Central memory CD8-positive, alpha-beta T cell (primary cell): ENCODE measurements around the gene ORAI2.
"Not testable (repeated sequence)": the region's sequence is repeated elsewhere in the genome, so short reads cannot be mapped to it uniquely, and the experiment has no call there.

Experiments used
- ATAC-seq: fragments of 150-1000 bp; cut with Tn5 transposase; replicated peaks from 2 replicates; pipeline ENCODE4 v1.10.0; 2022; ENCODE audit warnings: mild to moderate bottlenecking, moderate FRiP score, moderate number of reproducible peaks; ENCODE audit not compliant: poor library complexity, severe bottlenecking; ENCODE audit errors: extremely low read depth
- DNase-seq, 2 donors: peaks; one replicate each; pipeline ENCODE4 v3.0.0; 2021; ENCODE audit warnings: low spot score in 2 of 2
- H3K27ac Mint-ChIP-seq: one replicate; pipeline ENCODE4 v1.8.0; 2022; ENCODE audit warnings: low read depth, mild to moderate bottlenecking, moderate library complexity, mixed read lengths
- H3K27me3 Mint-ChIP-seq: one replicate; pipeline ENCODE4 v1.8.0; 2022; ENCODE audit warnings: mixed read lengths
- H3K36me3 Mint-ChIP-seq: one replicate; pipeline ENCODE4 v1.8.0; 2022; ENCODE audit warnings: mild to moderate bottlenecking, moderate library complexity, mixed read lengths; ENCODE audit not compliant: insufficient read depth
- H3K4me1 Mint-ChIP-seq: one replicate; pipeline ENCODE4 v1.8.0; 2022; ENCODE audit warnings: mixed read lengths
- H3K4me3 Mint-ChIP-seq: one replicate; pipeline ENCODE4 v1.8.0; 2022; ENCODE audit warnings: mild to moderate bottlenecking, moderate library complexity, mixed read lengths
- H3K9me3 Mint-ChIP-seq: one replicate; pipeline ENCODE4 v1.8.0; 2022; ENCODE audit warnings: mixed read lengths

Gene ORAI2

DNA sequence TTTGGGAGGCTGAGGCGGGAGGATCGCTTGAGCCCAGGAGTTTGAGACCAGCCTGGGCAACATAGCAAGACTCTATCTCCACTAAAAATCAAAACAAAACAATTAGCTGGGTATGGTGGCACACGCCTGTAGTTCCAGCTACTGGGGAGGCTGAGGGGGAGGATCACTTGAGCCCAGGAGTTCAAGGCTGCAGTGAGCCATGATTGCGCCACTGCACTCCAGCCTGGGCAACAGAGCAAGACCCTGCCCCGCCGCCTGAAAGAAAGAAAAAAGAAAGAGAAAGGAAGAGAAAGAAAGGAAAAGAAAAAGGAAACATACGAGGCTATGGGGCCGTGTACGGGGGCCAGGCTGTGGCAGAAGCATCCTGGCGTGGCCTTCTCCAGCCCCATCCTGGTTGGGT is 21.6 kb downstream of the ORAI2 start:
- H3K9me3 Mint-ChIP-seq, H3K4me3 Mint-ChIP-seq, DNase-seq, ATAC-seq, H3K27me3 Mint-ChIP-seq, H3K4me1 Mint-ChIP-seq: not testable (repeated sequence)
- peak overlapping the region; percentile 59 for H3K27ac Mint-ChIP-seq
- H3K36me3 Mint-ChIP-seq, result peaks cover 12% of the 10 kb centered on the region

DNA sequence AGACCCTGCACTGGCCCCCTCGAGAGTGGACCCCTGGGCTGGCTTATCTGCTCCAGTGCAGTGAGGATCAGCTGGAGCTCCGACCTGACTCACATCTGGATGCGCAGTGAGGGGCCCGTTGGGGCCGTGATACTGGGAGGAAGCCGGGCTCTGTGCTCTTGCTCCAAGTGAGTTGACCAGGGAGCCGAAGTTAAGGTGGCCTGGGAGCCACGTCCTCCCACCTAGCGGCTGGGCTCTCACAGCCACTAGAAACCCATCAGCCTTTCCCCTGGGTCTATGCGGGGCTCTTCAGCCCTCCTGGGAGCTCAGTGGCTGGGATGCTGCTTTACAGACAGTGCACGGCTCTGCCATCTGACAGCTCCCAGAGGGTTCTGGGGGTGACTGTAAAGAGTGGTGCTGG is 22.2 kb downstream of the ORAI2 start:
- Mint-ChIP-seq H3K27ac (no peak overlapping the region), H3K4me1 (peaks cover 2% of the 10 kb centered on the region), H3K27me3 (no peaks in the 10 kb centered on the region), H3K36me3 (peaks cover 14% of the 10 kb centered on the region), H3K4me3 (no peak overlapping the region), H3K9me3 (no peaks in the 10 kb centered on the region)
- ATAC-seq, result no peak
- DNase-seq, result no peak

DNA sequence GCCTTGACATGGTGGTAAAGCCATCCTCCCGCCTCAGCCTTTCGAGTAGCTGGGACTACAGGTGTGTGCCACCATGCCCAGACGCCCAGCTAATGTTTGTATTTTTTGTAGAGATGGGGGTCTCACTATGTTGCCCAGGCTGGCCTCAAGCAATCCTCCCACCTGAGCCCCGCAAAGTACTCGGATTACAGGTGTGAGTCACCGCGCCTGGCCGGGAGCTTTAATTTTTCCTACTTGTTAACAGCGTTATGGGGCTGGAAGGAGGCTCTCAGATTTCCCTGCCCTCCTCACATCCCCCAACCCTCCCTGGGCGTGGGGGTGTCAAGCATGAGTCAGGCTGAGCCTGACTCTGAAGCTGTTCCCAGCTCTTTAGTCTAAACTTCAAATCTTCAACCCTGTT is 23.0 kb downstream of the ORAI2 start:
- ATAC-seq (no peak), DNase-seq (no peak)
- Mint-ChIP-seq H3K36me3 (peaks cover 15% of the 10 kb centered on the region), H3K4me1 (peaks cover 6% of the 10 kb centered on the region), H3K4me3 (no peak overlapping the region), H3K27me3 (no peaks in the 10 kb centered on the region), H3K9me3 (no peaks in the 10 kb centered on the region), H3K27ac (no peak overlapping the region)

DNA sequence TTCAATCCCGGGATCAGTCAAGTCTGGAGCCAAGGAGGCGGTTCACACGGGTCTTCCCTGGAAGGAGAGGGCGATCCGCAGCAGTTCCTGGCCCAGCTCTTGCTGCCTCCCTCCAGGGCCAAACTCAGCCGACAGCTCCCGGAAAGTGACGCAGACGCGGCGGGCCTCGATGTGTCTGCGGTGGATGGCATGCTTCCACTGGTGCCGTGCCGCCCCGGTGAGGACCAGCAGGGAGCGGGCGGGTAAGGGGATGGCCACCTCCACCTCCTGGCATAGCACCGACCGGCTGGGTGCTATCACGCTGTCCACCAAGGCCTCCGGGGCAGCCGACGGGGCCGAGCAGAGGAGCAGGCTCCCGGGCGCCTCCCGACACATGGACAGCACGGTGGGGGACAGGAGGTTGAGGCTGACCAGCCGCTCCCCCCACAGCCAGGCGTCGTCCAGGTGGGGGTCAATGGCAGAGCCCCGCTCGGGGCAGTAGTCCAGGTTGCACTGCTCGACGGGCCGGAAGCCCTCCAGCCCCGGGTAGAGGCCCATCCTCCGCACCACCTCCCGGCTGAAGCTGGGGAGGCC is 24.1 kb downstream of the ORAI2 start:
- Mint-ChIP-seq H3K27ac (no peak overlapping the region), H3K4me1 (peaks cover 14% of the 10 kb centered on the region), H3K27me3 (no peaks in the 10 kb centered on the region), H3K36me3 (peaks cover 17% of the 10 kb centered on the region), H3K9me3 (no peaks in the 10 kb centered on the region), H3K4me3 (no peak overlapping the region)
- DNase-seq, result no peak
- ATAC-seq, result no peak

DNA sequence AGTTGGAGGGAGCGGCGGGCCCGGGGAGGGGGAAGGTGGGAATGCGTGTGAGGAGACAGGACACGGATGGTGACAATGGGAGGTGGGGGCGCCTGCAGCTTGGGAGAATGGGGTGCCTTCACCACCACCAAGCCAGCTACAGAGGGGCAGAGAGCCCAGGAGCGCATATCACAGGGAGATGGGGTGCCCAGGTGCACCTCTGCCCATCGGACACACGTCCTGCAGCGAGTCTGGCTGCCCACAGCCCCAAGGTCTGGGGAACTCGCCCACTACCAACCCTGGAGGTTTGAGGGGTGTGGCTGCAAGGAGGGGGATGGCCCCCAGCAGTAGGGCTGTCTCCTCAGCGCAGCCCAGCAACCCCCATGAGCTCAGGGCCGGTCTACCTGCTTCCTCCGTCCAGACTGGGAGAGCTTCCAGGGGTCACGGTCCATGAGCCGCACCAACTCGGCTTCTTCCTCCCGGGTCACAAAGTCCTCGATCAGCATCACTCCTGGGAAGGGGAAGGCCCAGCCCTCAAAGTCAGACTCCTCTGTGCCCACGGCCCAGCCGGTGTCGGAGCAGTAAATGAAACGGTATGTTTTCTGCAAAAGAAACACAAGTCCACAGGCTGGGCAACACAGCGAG is 26.0 kb downstream of the ORAI2 start:
- Mint-ChIP-seq H3K27me3 (no peaks in the 10 kb centered on the region), H3K4me3 (no peak overlapping the region), H3K36me3 (peaks cover 23% of the 10 kb centered on the region), H3K27ac (no peak overlapping the region), H3K9me3 (no peaks in the 10 kb centered on the region), H3K4me1 (peaks cover 25% of the 10 kb centered on the region)
- no peak for ATAC-seq
- DNase-seq, result no peak

DNA sequence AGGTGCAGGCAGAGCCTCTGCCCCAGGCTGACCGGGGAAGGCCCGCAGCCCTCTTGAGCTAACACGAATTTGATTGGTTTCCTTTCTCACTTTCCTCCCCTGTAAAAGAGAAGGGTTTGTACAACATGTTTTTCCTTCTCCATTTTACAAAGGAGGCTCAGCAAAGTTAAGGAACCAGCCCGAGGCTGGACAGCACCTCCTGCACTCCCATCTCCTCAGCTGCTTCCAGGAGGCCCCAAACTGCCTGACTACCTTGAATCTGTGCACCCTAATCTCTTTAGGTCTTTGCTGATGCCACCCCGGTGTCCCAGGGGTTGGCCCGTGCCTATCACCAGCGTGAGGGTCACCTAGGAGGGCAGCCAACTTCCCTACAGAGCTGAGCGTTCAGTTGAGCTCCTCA is 27.1 kb downstream of the ORAI2 start:
- Mint-ChIP-seq H3K27me3 (no peaks in the 10 kb centered on the region), H3K4me1 (peaks cover 30% of the 10 kb centered on the region), H3K4me3 (no peak overlapping the region), H3K36me3 (peaks cover 27% of the 10 kb centered on the region), H3K9me3 (no peaks in the 10 kb centered on the region), H3K27ac (no peak overlapping the region)
- ATAC-seq (no peak), DNase-seq (no peak)

DNA sequence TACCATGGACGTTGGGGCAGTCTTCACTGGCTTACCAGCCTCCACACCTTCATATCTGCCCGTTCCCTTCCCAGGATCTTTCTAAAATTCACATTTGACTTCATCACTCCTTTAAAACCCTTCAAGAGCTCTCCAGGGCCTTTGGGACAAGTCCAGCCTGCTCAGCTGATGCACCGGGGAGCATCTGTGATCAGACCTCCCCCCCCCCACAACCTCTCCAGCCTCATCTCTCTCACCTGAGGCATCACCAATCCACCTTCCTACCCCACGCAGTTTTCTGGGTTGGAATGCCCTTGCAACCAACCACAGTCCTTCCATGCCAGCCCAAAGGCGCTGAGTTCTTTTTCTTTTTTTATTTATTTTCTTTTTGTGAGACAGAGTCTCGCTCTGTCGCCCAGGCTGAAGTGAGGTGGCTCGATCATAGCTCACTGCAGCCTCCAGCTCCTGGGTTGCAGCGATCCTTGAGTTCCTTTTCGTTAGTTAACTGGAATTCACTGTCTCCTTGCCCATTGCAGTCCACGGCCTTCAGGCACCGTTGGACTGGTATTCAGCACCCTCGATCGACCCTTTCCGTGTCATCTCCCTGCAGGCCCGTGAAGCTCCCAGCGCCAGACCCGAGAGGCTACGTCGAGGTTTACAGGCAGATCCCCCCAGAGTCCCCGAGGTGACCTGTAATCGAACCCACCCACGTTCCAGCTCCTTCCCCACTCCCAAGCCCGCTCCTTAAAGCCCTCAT is 30.6 kb downstream of the ORAI2 start:
- no peak for ATAC-seq
- DNase-seq, result no peak
- H3K4me1 Mint-ChIP-seq, result peaks cover 37% of the 10 kb centered on the region
- H3K36me3 Mint-ChIP-seq, result peaks cover 30% of the 10 kb centered on the region
- no peaks in the 10 kb centered on the region for H3K9me3 Mint-ChIP-seq
- H3K27ac Mint-ChIP-seq, result peak overlapping the region; percentile 85
- H3K27me3 Mint-ChIP-seq, result no peaks in the 10 kb centered on the region
- peak overlapping the region; percentile 85 for H3K4me3 Mint-ChIP-seq

DNA sequence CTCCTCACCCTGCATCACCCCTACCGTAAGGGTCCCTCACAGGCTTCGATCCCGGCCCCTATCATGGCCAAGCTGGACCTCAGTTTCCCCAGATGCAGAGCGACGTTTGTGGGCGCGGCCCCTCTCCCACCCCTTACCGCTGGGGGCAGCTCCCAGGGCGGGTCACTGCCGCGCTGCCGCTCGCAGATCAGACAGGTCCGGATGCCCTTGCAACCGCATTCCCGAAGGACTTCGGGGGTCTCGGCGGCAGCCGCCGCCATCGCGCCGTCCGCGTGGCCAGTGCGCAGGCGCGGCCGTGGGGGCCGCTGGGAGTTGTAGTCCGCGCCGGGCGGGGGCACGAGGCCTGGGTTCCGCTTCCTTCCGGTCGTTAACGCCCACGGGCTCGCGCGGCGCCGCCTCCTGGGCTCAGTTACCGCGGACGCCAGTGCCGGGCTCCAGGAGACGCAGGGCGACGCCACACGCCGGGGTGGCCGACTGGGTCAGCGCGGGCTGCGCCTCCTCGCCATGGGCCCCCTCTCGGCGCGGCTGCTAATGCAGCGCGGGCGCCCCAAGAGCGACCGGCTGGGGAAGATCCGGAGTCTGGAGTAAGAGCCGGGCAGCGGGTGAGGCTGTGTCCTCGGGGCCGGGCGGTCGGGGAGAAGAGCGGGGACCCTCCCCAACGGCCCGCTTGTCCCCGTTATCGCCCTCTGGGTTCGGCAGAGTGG is 31.4 kb downstream of the ORAI2 start, which contains the start of the genes ALKBH4 and LRWD1:
TSS of gene ALKBH4 (minus strand) at position 287 of the 704 bp plus-strand sequence. CDS start at position 260, 27 bp downstream.
TSS of gene LRWD1 (plus strand) at position 408 of the 704 bp plus-strand sequence. CDS start at position 505, 97 bp downstream.
- no peaks in the 10 kb centered on the region for H3K9me3 Mint-ChIP-seq
- ATAC-seq, result peak; percentile 96
- H3K27ac Mint-ChIP-seq, result peak within 1 kb of the TSS; percentile 85
- DNase-seq, result peak; percentile 87
- H3K4me3 Mint-ChIP-seq, result peak within 1 kb of the TSS; percentile 85
- H3K36me3 Mint-ChIP-seq, result peaks cover 27% of the 10 kb centered on the region
- no peaks in the 10 kb centered on the region for H3K27me3 Mint-ChIP-seq
- H3K4me1 Mint-ChIP-seq, result peaks cover 37% of the 10 kb centered on the region

DNA sequence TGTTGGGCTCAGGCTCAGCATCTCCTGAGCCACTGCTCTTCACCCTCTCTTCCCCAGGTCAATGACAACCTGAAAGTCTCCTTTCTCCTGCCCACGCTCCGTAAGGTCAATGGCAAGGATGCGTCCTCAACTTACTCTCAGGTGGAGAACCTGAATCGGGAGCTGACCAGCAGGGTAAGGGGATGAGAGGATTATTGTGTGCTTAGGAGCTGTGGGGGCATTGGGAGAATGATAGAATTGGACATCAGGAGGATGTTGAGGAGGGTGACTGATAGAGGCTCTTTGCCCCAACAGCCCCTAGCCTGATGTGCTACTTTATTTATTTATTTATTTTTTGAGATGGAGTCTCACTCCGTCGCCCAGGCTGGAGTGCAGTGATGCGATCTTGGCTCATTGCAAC is 32.7 kb downstream of the ORAI2 start:
- Mint-ChIP-seq H3K27me3 (no peaks in the 10 kb centered on the region), H3K36me3 (peaks cover 26% of the 10 kb centered on the region), H3K4me3 (peak overlapping the region; percentile 85), H3K9me3 (no peaks in the 10 kb centered on the region), H3K4me1 (peaks cover 31% of the 10 kb centered on the region), H3K27ac (peak overlapping the region; percentile 38)
- ATAC-seq (no peak), DNase-seq (no peak)

DNA sequence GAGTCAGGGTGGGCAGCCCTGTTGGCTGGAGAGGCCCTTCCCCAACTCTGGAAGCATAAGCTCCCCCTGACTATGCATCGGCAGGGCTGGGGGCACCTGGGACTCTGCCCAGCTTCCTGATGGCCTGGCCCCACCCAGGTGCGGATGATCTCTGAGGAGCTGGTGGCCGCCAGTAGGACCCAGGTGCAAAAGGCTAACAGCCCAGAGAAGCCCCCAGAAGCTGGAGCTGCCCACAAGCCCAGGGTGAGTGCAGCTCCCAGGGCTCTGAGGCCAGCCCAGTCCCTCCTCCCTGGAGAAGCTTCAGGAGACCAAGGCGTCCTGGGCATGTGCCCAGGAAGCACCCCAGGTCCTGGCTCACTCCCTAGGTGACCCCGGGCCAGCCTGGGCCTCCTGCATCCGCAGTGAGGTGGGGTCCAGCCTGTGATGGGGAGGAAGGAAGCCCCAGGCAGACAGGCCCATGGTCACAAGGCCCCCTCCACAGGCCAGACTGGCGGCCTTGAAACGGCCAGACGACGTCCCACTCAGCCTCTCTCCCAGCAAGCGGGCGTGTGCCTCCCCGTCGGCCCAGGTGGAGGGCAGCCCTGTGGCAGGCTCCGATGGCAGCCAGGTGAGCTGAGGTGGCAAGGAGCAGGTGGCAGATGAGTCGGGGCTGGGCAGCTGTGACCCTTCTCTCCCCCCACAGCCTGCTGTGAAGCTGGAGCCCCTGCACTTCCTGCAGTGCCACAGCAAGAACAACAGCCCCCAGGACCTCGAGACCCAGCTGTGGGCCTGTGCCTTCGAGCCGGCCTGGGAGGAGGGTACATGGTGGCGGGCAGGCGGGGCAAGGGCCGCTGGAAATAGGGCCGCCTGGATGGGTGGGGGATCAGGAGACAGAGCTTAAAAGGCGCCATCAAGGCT is 34.5 kb downstream of the ORAI2 start:
- Mint-ChIP-seq H3K4me3 (no peak overlapping the region), H3K36me3 (peaks cover 31% of the 10 kb centered on the region), H3K27me3 (no peaks in the 10 kb centered on the region), H3K4me1 (peaks cover 19% of the 10 kb centered on the region), H3K9me3 (no peaks in the 10 kb centered on the region), H3K27ac (no peak overlapping the region)
- ATAC-seq, result no peak
- DNase-seq, result no peak

DNA sequence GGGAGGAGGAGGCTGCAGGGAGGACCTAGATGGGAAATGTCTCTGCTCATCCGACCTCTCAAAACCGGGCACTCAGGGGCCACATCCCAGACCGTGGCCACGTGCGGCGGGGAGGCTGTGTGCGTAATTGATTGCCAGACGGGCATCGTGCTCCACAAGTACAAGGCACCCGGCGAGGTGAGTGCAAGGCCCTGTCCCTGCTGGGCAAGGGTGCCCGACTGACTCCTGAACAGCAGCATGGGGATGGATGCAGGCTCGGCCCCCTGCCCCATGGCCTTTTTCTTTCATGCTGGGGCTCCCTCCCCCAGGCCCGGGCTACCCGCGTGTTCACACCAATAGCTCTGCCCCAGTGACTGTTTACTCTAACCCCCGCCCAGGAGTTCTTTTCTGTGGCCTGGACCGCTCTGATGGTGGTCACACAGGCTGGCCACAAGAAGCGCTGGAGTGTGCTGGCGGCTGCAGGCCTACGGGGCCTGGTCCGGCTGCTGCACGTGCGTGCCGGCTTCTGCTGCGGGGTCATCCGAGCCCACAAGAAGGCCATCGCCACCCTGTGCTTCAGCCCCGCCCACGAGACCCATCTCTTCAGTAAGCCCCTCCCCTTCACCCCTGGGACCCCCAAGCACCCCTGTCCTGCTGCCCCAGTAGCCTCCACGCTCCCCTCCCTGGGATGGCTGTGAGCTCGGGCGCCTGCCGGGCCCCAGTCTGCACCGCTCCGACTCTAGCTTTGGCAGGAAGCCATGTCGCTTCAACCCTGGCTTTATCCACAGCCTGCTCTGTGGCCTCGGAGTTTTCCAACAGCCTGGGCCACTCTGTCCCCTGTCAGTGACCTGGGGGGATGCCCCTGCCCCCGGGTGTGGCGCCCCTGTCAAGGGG is 35.3 kb downstream of the ORAI2 start:
- Mint-ChIP-seq H3K4me3 (no peak overlapping the region), H3K9me3 (no peaks in the 10 kb centered on the region), H3K4me1 (peaks cover 17% of the 10 kb centered on the region), H3K36me3 (peaks cover 35% of the 10 kb centered on the region), H3K27me3 (no peaks in the 10 kb centered on the region), H3K27ac (peak overlapping the region; percentile 55)
- DNase-seq (no peak), ATAC-seq (no peak)
